Measurements from ENCODE around the gene SCGN.

- TF ChIP-seq SMC3 (IDR thresholded peaks at IDR 0.05; ENCODE audit: low read length) (no peak), EP300 (IDR thresholded peaks at IDR 0.05; ENCODE audit: low read depth in 2 of 2, low read length in 2 of 2) (no peak), EP300 (CRISPR knock-in tag; IDR thresholded peaks at IDR 0.05; ENCODE audit: borderline replicate concordance) (no peak), NPAS2 (CRISPR knock-in tag; IDR thresholded peaks at IDR 0.05; ENCODE audit: borderline replicate concordance) (no peak), MAFF (IDR thresholded peaks at IDR 0.05; ENCODE audit: low read depth, low read length) (no peak), SRF (IDR thresholded peaks at IDR 0.05; ENCODE audit: low read depth, low read length) (no peak), ZBTB25 (CRISPR knock-in tag; IDR thresholded peaks at IDR 0.05) (no peak), TFAP4 (IDR thresholded peaks at IDR 0.05; ENCODE audit: borderline replicate concordance, low read depth) (no peak), POLR2AphosphoS5 (IDR thresholded peaks at IDR 0.05; ENCODE audit: low read depth, low read length) (no peak), SNAI1 (CRISPR knock-in tag; IDR thresholded peaks at IDR 0.05; ENCODE audit: borderline replicate concordance) (no peak)
- TF ChIP-seq, protein P1, sequence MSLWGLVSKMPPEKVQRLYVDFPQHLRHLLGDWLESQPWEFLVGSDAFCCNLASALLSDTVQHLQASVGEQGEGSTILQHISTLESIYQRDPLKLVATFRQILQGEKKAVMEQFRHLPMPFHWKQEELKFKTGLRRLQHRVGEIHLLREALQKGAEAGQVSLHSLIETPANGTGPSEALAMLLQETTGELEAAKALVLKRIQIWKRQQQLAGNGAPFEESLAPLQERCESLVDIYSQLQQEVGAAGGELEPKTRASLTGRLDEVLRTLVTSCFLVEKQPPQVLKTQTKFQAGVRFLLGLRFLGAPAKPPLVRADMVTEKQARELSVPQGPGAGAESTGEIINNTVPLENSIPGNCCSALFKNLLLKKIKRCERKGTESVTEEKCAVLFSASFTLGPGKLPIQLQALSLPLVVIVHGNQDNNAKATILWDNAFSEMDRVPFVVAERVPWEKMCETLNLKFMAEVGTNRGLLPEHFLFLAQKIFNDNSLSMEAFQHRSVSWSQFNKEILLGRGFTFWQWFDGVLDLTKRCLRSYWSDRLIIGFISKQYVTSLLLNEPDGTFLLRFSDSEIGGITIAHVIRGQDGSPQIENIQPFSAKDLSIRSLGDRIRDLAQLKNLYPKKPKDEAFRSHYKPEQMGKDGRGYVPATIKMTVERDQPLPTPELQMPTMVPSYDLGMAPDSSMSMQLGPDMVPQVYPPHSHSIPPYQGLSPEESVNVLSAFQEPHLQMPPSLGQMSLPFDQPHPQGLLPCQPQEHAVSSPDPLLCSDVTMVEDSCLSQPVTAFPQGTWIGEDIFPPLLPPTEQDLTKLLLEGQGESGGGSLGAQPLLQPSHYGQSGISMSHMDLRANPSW (CRISPR knock-in tag; IDR thresholded peaks at IDR 0.05; ENCODE audit: borderline replicate concordance), result no peak
Measured at GRCh38 chr6:25627001-25627400, 25.0 kb upstream of the SCGN start.
